Stomach (tissue), 9 donors: Measurements from ENCODE around the gene CCDC149. TPM values are rescaled to one million over a fixed set of nuclear protein-coding genes. Genes with fewer than 3 reads are reported as not detected.

Source experiments
- DNase-seq, 2 donors: peaks; one replicate each; pipeline versions ENCODE4 v3.0.0 to v3.0.0-alpha.2; 2013 to 2019
- H3K27ac ChIP-seq, 5 donors: fragments of 200-600 bp in 4 of 5; sonication (generic) in 4 of 5; one replicate each; pipeline ENCODE4 v1.5.1; 2013 to 2019; ENCODE audit warnings: mild to moderate bottlenecking in 1 of 5, moderate library complexity in 1 of 5
- H3K27me3 ChIP-seq, 3 donors: fragments of 200-600 bp; sonication (generic); one replicate each; pipeline ENCODE4 v1.5.1; 2017 to 2019; ENCODE audit warnings: mixed run types in 1 of 3
- H3K36me3 ChIP-seq, 4 donors: fragments of 200-600 bp; sonication (generic); 1 replicate in 3 of 4; 2 replicates in 1 of 4; pipeline ENCODE4 v1.5.1; 2016 to 2019
- H3K4me1 ChIP-seq, 4 donors: fragments of 200-600 bp; sonication (generic); one replicate each; pipeline ENCODE4 v1.5.1; 2016 to 2019
- H3K4me3 ChIP-seq, 4 donors: fragments of 200-600 bp; sonication (generic) in 3 of 4; one replicate each; pipeline ENCODE4 v1.5.1; 2016 to 2019; ENCODE audit warnings: mild to moderate bottlenecking in 1 of 4
- H3K9me3 ChIP-seq, 4 donors: fragments of 200-600 bp; sonication (generic); one replicate each; pipeline ENCODE4 v1.5.1; 2016 to 2019
- EP300 ChIP-seq: sonication (generic); formaldehyde crosslinking; IDR thresholded peaks from one replicate; pipeline ENCODE4 v1.6.1; 2017; ENCODE audit warnings: antibody characterized with exemption
- POLR2A ChIP-seq, 4 donors: fragments of 450-650 bp; IDR thresholded peaks; one replicate each; pipeline ENCODE4 v1.6.1; 2016; ENCODE audit warnings: antibody characterized with exemption in 4 of 4, control low read depth in 2 of 4, mild to moderate bottlenecking in 1 of 4, moderate library complexity in 1 of 4
- POLR2AphosphoS5 ChIP-seq, 3 donors: sonication (generic); formaldehyde crosslinking; IDR thresholded peaks; one replicate each; pipeline ENCODE4 v1.6.1; 2016; ENCODE audit warnings: antibody characterized with exemption in 3 of 3
- WGBS, 5 donors: extraction: QIAGEN DNeasy Blood & Tissue Kit in 3 of 5; methylation state at CpG; one replicate each; pipeline versions ENCODE4 v1.1.5 to v1.1.7; 2013 to 2018; 5-methylcytosine and 5-hydroxymethylcytosine counted together
- intact Hi-C: fragments of 100-400 bp; cut with DNase I; formaldehyde crosslinking; loops from one replicate; pipeline ENCODE4 v1.15.1; 2023; ENCODE audit warnings: low total_unique reads
- polyA plus RNA-seq, 3 donors: library from polyadenylated mRNA; stranded (reverse); fragments of 200-250 nt; gene quantifications; one replicate each; pipeline ENCODE4 v1.2.3, GENCODE V29; 2013
- total RNA-seq, 5 donors: library from RNA; depleted of rRNA; stranded (reverse); fragments of >200 nt; gene quantifications; one replicate each; pipeline versions ENCODE4 v1.1.0 to v1.2.3, GENCODE V29; 2014 to 2016
- TF ChIP-seq, protein P1 (sequence below), 7 experiments: fragments of 450-650 bp in 4 of 7; fragments of 200-600 bp in 3 of 7; sonication (generic) in 3 of 7; IDR thresholded peaks; one replicate each; pipeline ENCODE4 v1.5.1; 2016 to 2019; ENCODE audit warnings: antibody characterized with exemption in 7 of 7, control low read depth in 2 of 7, mild to moderate bottlenecking in 1 of 7
- donor health status: healthy with polysubstance abuse.
- donor health status: Bipolar disorder and iron deficiency.
- donor health status: healthy.

The CCDC149 gene
- total and polyA plus RNA-seq, 8 donors: 7.0 to 70.6 (median 16.9) TPM

DNA sequence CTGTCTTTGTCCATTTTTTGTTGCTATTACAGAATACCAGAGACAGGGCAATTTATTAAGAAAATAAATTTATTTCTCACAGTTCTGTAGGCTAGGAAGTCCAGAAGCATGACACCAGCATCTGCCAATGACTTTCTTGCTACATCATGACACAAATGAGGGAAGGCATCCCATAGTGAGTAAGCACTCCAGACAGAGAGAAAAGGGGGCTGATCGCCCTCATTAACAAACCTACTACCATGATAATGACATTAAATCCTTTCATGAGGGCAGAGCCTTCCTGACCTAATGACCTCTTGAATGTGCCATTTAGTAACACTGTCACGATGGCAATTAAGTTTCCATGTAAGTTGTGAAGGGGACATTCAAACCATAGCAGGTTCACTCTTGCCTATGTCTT lies 20.1 kb downstream of the CCDC149 start:
- no peaks in the 10 kb centered on the region for H3K9me3 ChIP-seq
- TF ChIP-seq, protein P1, sequence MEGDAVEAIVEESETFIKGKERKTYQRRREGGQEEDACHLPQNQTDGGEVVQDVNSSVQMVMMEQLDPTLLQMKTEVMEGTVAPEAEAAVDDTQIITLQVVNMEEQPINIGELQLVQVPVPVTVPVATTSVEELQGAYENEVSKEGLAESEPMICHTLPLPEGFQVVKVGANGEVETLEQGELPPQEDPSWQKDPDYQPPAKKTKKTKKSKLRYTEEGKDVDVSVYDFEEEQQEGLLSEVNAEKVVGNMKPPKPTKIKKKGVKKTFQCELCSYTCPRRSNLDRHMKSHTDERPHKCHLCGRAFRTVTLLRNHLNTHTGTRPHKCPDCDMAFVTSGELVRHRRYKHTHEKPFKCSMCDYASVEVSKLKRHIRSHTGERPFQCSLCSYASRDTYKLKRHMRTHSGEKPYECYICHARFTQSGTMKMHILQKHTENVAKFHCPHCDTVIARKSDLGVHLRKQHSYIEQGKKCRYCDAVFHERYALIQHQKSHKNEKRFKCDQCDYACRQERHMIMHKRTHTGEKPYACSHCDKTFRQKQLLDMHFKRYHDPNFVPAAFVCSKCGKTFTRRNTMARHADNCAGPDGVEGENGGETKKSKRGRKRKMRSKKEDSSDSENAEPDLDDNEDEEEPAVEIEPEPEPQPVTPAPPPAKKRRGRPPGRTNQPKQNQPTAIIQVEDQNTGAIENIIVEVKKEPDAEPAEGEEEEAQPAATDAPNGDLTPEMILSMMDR (IDR thresholded peaks at IDR 0.05): no peak
- TF ChIP-seq POLR2A (IDR thresholded peaks at IDR 0.05) (no peak), POLR2AphosphoS5 (IDR thresholded peaks at IDR 0.05) (no peak), EP300 (no peak)
- H3K36me3 ChIP-seq: peaks cover 0 to 42% (median 22%) of the 10 kb centered on the region in 4 donors
- peaks cover 0 to 16% (median 6%) of the 10 kb centered on the region in 4 donors for H3K4me1 ChIP-seq
- intact Hi-C loops: no loop called here
- H3K4me3 ChIP-seq: no peak overlapping the region
- WGBS, 5 donors: 88 to 97% (median 91%) methylated on average over 2 of the region's 2 CpGs
- no peak for DNase-seq
- no peak overlapping the region for H3K27ac ChIP-seq
- no peaks in the 10 kb centered on the region for H3K27me3 ChIP-seq

DNA sequence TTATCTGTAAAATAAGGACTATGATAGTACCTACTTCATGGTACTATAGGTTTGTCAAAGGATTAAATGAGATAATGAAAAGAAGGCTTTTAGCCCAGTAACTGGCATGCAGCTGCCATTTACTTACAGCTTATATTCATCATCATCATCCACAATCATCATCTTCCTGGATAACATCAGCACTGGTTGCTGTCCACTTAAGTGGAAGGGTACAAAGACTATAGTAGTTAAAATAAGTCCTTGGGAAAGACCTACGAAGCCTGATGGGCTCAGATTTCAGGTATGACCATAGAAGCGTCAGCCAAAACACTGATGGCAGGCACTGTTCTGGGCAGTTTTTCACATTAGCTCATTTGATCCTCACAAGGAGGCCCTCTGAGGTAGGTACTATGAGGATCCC lies 20.6 kb downstream of the CCDC149 start:
- TF ChIP-seq POLR2AphosphoS5 (IDR thresholded peaks at IDR 0.05): no peak
- TF ChIP-seq POLR2A (IDR thresholded peaks at IDR 0.05): no peak
- TF ChIP-seq, protein P1 (IDR thresholded peaks at IDR 0.05): no peak
- no peak for TF ChIP-seq EP300
- WGBS, 5 donors: 92 to 100% (median 96%) methylated on average over 2 of the region's 2 CpGs

DNA sequence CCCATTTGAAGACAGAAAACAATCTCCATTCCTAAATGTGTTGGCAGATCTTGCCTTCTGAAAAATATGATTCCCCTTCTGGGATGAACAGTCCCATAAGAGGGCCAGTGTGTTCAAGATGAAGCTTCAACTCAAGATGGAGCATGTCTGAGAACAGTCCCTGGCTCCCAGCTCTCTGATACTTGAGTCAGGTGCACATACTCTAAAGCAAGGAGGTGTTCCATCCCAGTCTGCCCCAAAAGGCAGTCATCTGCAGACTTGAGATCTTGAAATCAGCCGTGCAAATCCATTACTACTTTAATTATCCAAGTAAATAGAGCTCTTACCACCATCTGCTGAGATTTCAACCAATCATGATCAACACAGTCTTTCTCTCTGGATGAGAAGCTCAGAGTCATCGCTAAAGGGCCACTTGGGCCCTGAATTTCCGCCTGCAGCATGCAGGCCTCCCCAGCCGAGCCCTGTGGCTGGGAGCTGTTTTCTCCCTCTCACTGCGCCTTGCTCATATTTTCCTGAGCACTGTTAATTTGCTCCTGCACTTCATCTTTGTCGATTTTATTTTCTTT lies 22.2 kb downstream of the CCDC149 start:
- TF ChIP-seq, protein P1 (IDR thresholded peaks at IDR 0.05): no peak
- TF ChIP-seq POLR2AphosphoS5 (IDR thresholded peaks at IDR 0.05): no peak
- no peak for TF ChIP-seq EP300
- TF ChIP-seq POLR2A (IDR thresholded peaks at IDR 0.05): no peak
- DNase-seq: no peak
- H3K4me1 ChIP-seq: peaks cover 0 to 6% (median under 1%) of the 10 kb centered on the region in 4 donors
- peaks cover 0 to 42% (median 22%) of the 10 kb centered on the region in 4 donors for H3K36me3 ChIP-seq
- H3K27me3 ChIP-seq: no peaks in the 10 kb centered on the region
- 88 to 96% (median 91%) methylated on average over 6 of the region's 6 CpGs for WGBS, 5 donors
- no peak overlapping the region for H3K4me3 ChIP-seq
- H3K9me3 ChIP-seq: no peaks in the 10 kb centered on the region
- H3K27ac ChIP-seq: no peak overlapping the region
- intact Hi-C loops: no loop called here

More for the DNA sequence above, 20.6 kb downstream of the CCDC149 start:
- H3K4me1 ChIP-seq: peaks cover 0 to 11% (median 4%) of the 10 kb centered on the region in 4 donors
- peaks cover 0 to 42% (median 22%) of the 10 kb centered on the region in 4 donors for H3K36me3 ChIP-seq
- intact Hi-C loops: no loop called here
- no peak overlapping the region for H3K27ac ChIP-seq
- H3K27me3 ChIP-seq: no peaks in the 10 kb centered on the region
- no peak overlapping the region for H3K4me3 ChIP-seq
- H3K9me3 ChIP-seq: no peaks in the 10 kb centered on the region
- DNase-seq: no peak

DNA sequence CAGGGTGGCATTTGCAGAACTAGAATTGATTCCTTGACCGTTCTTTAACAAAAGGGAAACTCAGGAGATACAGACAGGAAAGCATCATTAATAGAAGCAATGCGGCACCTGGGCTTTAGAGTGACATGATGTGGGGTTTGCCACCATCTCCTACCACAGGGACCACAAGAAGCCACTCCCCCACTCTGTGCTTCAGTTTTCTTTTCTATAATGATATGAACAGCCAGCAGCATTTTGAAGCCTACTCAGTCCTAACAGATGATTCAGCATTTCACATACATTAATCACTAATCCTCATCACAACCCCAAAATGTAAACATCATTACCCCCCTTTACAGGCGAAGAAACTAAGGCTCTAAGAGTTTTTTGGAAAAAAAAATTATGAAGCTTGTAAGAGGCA lies 22.9 kb downstream of the CCDC149 start:
- Histone ChIP-seq H3K4me3 (no peak overlapping the region), H3K4me1 (peaks cover 0 to 6% (median 0%) of the 10 kb centered on the region in 4 donors), H3K36me3 (peaks cover 0 to 42% (median 20%) of the 10 kb centered on the region in 4 donors), H3K27ac (no peak overlapping the region), H3K9me3 (no peaks in the 10 kb centered on the region), H3K27me3 (no peaks in the 10 kb centered on the region)
- intact Hi-C loops: no loop called here
- TF ChIP-seq POLR2A (IDR thresholded peaks at IDR 0.05): no peak
- TF ChIP-seq, protein P1 (IDR thresholded peaks at IDR 0.05): no peak
- no peak for TF ChIP-seq EP300
- no peak for TF ChIP-seq POLR2AphosphoS5 (IDR thresholded peaks at IDR 0.05)
- WGBS, 5 donors: 83 to 89% (median 88%) methylated on average over 3 of the region's 3 CpGs
- DNase-seq: no peak
